NCI-H128 (cell line): Measurements from ENCODE around the gene DNAL1.
"Not testable (repeated sequence)": the region's sequence is repeated elsewhere in the genome, so short reads cannot be mapped to it uniquely, and the experiment has no call there.

Source experiments
- DNase-seq: peaks from one replicate; lab custom pipeline; 2025; ENCODE audit not compliant: unreplicated experiment; lab: John Stamatoyannopoulos, UW

DNAL1 gene

GRCh38 chr14:73644531-73645247 lies at the start of gene DNAL1:
Gene DNAL1 (plus strand): TSS chr14:73644986. CDS start chr14:73645040, 54 bp downstream.
- peak; percentile 82 for DNase-seq

DNA sequence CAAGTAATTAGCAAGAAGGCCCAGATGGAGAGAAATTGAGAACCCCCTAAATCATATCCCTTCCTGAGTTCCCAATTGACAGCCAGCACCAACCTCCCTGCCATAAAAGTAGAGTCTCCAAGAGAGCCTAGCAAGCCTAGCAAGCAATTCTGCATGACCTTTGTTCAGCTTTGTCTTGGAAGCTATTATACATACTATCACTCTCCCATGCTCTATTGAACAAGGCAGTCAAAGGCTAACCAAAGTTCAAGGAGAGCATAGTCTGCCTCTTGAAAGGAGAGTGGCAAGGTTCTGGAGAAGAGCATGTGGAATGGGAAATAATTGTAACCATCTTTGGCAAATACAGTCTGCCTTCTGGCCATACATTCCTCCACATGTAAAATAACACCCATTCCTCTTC lies 45.3 kb upstream of the DNAL1 start:
- DNase-seq: no peak

- DNase-seq: no peak
Observed at GRCh38 chr14:73602994-73603393, 41.8 kb upstream of the DNAL1 start.

GRCh38 chr14:73606271-73606670 lies 38.5 kb upstream of the DNAL1 start:
- DNase-seq: no peak

- DNase-seq: no peak
Observed at GRCh38 chr14:73607241-73607640, 37.5 kb upstream of the DNAL1 start.

- DNase-seq: no peak
Observed at GRCh38 chr14:73610687-73611086, 34.1 kb upstream of the DNAL1 start.

GRCh38 chr14:73612339-73613045 lies 32.3 kb upstream of the DNAL1 start, which contains the start of gene ACOT6:
Gene ACOT6 (plus strand): TSS chr14:73612517. CDS start chr14:73612572, 55 bp downstream.
- peak; percentile 27 for DNase-seq

GRCh38 chr14:73613046-73613383 lies 31.8 kb upstream of the DNAL1 start:
- no peak for DNase-seq

DNA sequence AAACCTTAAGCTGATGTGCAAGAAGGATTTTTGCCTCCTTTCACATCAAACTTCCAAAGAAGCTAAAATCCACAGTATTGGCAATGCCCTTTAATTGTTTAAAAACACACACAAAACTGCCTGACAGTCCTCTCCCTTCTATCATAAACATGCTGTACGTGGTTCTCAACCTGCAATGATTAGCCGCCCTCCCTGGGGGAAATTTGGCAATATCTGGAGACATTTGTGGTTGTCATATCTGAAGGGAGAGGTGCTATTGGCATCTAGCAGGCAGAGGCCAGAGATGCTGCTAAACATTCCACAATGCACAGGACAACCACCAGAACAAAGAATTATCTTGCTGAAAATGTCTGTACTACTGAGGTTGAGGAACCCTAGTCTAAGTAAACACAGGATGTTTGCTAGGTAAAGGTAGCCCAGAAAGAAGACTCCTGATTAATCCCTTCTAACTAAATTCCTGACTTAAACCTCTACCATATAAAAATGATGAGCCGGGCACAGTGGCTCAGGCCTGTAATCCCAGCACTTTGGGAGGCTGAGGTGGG lies 31.3 kb upstream of the DNAL1 start:
- DNase-seq: no peak

- no peak for DNase-seq
Observed at GRCh38 chr14:73616831-73617230, 28.0 kb upstream of the DNAL1 start.

DNA sequence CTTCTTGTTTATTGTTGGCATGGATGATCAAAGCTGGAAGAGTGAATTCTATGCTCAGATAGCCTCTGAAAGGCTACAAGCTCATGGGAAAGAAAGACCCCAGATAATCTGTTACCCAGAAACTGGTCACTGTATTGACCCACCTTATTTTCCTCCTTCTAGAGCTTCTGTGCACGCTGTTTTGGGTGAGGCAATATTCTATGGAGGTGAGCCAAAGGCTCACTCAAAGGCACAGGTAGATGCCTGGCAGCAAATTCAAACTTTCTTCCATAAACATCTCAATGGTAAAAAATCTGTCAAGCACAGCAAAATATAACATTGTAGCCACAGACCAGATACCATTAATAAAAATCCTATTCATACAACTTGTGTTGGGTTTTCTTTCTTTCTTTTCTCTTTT lies 25.3 kb upstream of the DNAL1 start:
- no peak for DNase-seq

- no peak for DNase-seq
Observed at GRCh38 chr14:73620268-73620667, 24.5 kb upstream of the DNAL1 start.

GRCh38 chr14:73623504-73624054 lies 21.2 kb upstream of the DNAL1 start:
- DNase-seq: no peak

GRCh38 chr14:73625706-73626105 lies 19.1 kb upstream of the DNAL1 start:
- DNase-seq: no peak

- DNase-seq: no peak
Observed at GRCh38 chr14:73627151-73627558, 17.6 kb upstream of the DNAL1 start.

- DNase-seq: no peak
Observed at GRCh38 chr14:73630009-73630780, 14.6 kb upstream of the DNAL1 start.

GRCh38 chr14:73633116-73634010 lies 11.4 kb upstream of the DNAL1 start:
- DNase-seq: peak; percentile 54

- DNase-seq: peak; percentile 33
Observed at GRCh38 chr14:73634011-73634833, 10.6 kb upstream of the DNAL1 start.

DNA sequence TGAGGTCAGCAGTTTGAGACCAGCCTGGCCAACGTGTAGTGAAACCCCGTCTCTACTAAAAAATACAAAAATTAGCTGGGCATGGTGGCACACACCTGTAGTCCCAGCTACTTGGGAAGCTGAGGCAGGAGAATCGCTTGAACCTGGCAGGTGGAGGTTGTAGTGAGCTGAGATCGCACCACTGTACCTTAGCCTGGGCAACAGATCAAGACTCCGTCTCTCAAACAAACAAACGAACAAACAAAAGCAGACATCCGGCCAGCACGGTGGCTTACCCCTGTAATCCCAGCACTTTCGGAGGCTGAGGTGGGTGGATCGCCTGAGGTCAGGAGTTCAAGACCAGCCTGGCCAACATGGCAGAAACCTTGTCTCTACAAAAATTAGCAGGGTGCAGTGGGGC lies 8.4 kb upstream of the DNAL1 start:
- DNase-seq: not testable (repeated sequence)
